Erythroblast (primary cell): ENCODE measurements around the gene ZNF578.

ENCODE experiments used
- GATA1 ChIP-seq: IDR thresholded peaks from 2 replicates; pipeline ENCODE4 v1.6.1; 2011; ENCODE audit warnings: low read depth, mild to moderate bottlenecking, control low read depth, low read length, moderate library complexity
- POLR2A ChIP-seq: IDR thresholded peaks from 2 replicates; pipeline ENCODE4 v1.6.1; 2011; ENCODE audit warnings: mild to moderate bottlenecking, low read length

GRCh38 chr19:52464798-52465470 lies 11.6 kb downstream of the ZNF578 start:
- TF ChIP-seq POLR2A (no peak), GATA1 (no peak)
